ENCODE results near the gene KCP. TPM values are rescaled to one million over a fixed set of nuclear protein-coding genes. Genes with fewer than 3 reads are reported as not detected.

The KCP gene
- total RNA-seq, 1 experiment from 2014 or later = 5.3 TPM

DNA sequence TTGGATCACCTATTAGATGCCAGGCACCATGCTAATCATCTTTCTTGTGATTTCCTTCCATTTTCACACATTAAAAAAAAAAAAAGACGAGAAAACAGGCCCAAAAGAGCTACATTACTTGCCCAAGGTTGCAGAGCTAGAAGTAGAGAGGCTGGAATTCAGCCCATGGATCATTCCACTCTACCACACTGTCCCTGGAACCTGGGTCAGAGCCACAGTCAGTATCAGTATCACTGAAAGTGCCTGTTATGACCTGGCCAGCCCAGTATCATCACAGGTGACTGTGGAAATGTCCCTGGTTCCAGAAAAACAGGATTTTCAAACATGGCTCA lies 83.6 kb downstream of the KCP start:
- no peaks in the 10 kb centered on the region for H3K9me3 ChIP-seq (ENCODE audit: control insufficient read depth, low read depth, low read length)
- H2BK15ac ChIP-seq (ENCODE audit: low read depth, low read length) = no peak overlapping the region
- no peak overlapping the region for H3K27ac Mint-ChIP-seq
- no peak overlapping the region for H3K56ac ChIP-seq (ENCODE audit: insufficient read length, low read depth, low read length)
- no peak overlapping the region for H3K4me2 ChIP-seq (ENCODE audit: insufficient read depth, insufficient read length, low read length)
- H3K79me2 ChIP-seq (ENCODE audit: insufficient read depth, low read length) = no peaks in the 10 kb centered on the region
- TF ChIP-seq, protein P1, sequence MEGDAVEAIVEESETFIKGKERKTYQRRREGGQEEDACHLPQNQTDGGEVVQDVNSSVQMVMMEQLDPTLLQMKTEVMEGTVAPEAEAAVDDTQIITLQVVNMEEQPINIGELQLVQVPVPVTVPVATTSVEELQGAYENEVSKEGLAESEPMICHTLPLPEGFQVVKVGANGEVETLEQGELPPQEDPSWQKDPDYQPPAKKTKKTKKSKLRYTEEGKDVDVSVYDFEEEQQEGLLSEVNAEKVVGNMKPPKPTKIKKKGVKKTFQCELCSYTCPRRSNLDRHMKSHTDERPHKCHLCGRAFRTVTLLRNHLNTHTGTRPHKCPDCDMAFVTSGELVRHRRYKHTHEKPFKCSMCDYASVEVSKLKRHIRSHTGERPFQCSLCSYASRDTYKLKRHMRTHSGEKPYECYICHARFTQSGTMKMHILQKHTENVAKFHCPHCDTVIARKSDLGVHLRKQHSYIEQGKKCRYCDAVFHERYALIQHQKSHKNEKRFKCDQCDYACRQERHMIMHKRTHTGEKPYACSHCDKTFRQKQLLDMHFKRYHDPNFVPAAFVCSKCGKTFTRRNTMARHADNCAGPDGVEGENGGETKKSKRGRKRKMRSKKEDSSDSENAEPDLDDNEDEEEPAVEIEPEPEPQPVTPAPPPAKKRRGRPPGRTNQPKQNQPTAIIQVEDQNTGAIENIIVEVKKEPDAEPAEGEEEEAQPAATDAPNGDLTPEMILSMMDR (conservative IDR thresholded peaks at IDR 0.05) = no peak
- H3K23me2 ChIP-seq (ENCODE audit: insufficient read length, low read depth, low read length, poor library complexity, severe bottlenecking) = peaks cover 13% of the 10 kb centered on the region
- no peaks in the 10 kb centered on the region for H3K36me3 Mint-ChIP-seq (ENCODE audit: insufficient read depth in 1 of 3, low read depth in 3 of 3)
- H3K27me3 Mint-ChIP-seq (ENCODE audit: low read depth) = peaks cover 43% of the 10 kb centered on the region
- no peak overlapping the region for H3K23ac ChIP-seq (ENCODE audit: insufficient read length, low read depth, low read length)
- H3K4me1 Mint-ChIP-seq = peaks cover 24 to 33% of the 10 kb centered on the region in 2 experiments
- no peak overlapping the region for H2BK12ac ChIP-seq (ENCODE audit: insufficient read length, low read depth, low read length)
- H2BK120ac ChIP-seq (ENCODE audit: low read depth, low read length, poor library complexity, severe bottlenecking) = no peak overlapping the region
- no peak overlapping the region for H3K18ac ChIP-seq (ENCODE audit: insufficient read length, low read depth, low read length)
- H4K5ac ChIP-seq (ENCODE audit: insufficient read length, low read depth, low read length) = no peak overlapping the region
- no peak overlapping the region for H3K4ac ChIP-seq (ENCODE audit: low read depth, low read length)
- H4K8ac ChIP-seq (replicated peaks; ENCODE audit: insufficient read length, low read depth, low read length) = no peak overlapping the region
- no CpG with 5 or more reads among the region's 1 CpG for WGBS (ENCODE audit: extremely low coverage, insufficient read length, low lambda C conversion rate)
- H3K14ac ChIP-seq (ENCODE audit: insufficient read depth, low read length) = no peak overlapping the region
- no peak overlapping the region for H2BK20ac ChIP-seq (ENCODE audit: low read depth, low read length, poor library complexity, severe bottlenecking)
- no peak overlapping the region for H3K4me3 Mint-ChIP-seq
- no peak overlapping the region for H3K27ac ChIP-seq (ENCODE audit: insufficient read length, low read depth, low read length)
- no peak overlapping the region for H3T11ph ChIP-seq (ENCODE audit: low read length)
- no peaks in the 10 kb centered on the region for H3K4me1 ChIP-seq (ENCODE audit: insufficient read depth, low read length)
- H4K20me1 ChIP-seq (ENCODE audit: control insufficient read depth, insufficient read depth, insufficient read length) = no peaks in the 10 kb centered on the region
- peaks cover 11% of the 10 kb centered on the region; the same call in 1 of the 2 replicates for H3K27me3 ChIP-seq (ENCODE audit: insufficient read depth, low read length)
- no peaks in the 10 kb centered on the region for H3K9me3 Mint-ChIP-seq
- no peaks in the 10 kb centered on the region for H3K79me1 ChIP-seq (ENCODE audit: insufficient read depth, low read depth, low read length, poor library complexity, severe bottlenecking)
- no peak overlapping the region for H2AFZ ChIP-seq (ENCODE audit: low read length)
- H2BK5ac ChIP-seq (ENCODE audit: insufficient read length, low read length) = no peak overlapping the region
- no peak for DNase-seq
- H2AK5ac ChIP-seq (ENCODE audit: insufficient read length, low read length) = no peak overlapping the region
- H3K9ac ChIP-seq (ENCODE audit: extremely low read depth, insufficient read length, low read length) = no peak overlapping the region
- no peak overlapping the region for H4K91ac ChIP-seq (ENCODE audit: insufficient read length, low read depth, low read length)

Other genes starting within 250 kb of the KCP start
- gene GARIN1A, start 238.4 kb downstream of the KCP start, total RNA-seq (2021) = 0.50 and 0.98 TPM in 2 replicates
- gene CALU, start 171.3 kb downstream of the KCP start, total RNA-seq (2021) = 168 TPM in 2 replicates
- not detected in 2 replicates for gene OPN1SW, start 134.9 kb downstream of the KCP start, total RNA-seq (2021)
- gene CCDC136, start 118.7 kb downstream of the KCP start, total RNA-seq (2021) = 28.7 and 31.1 TPM in 2 replicates
- 12.2 and 12.5 TPM in 2 replicates for gene FLNC, start 80.3 kb downstream of the KCP start, total RNA-seq (2021)
- gene ATP6V1F, start 47.9 kb downstream of the KCP start, total RNA-seq (2021) = 115 and 117 TPM in 2 replicates
- 0.70 and 0.74 TPM in 2 replicates for gene IRF5, start 27.2 kb upstream of the KCP start, total RNA-seq (2021)
- 88.3 and 90.1 TPM in 2 replicates for gene TNPO3, start 144.4 kb upstream of the KCP start, total RNA-seq (2021)
- 34.7 and 36.7 TPM in 2 replicates for gene TSPAN33, start 234.0 kb upstream of the KCP start, total RNA-seq (2021)